Choroid plexus epithelial cell (primary cell): ENCODE measurements around the gene RPS6KB2.

Experiments
- DNase-seq: peaks from one replicate; pipeline ENCODE4 v3.0.0-alpha.2; 2010; ENCODE audit warnings: low read depth
- H3K4me3 ChIP-seq: 2 replicates; pipeline ENCODE4 v1.5.1; 2011; ENCODE audit warnings: low read depth, mild to moderate bottlenecking, control low read depth, low read length, moderate library complexity
- CTCF ChIP-seq: conservative IDR thresholded peaks from 2 replicates; pipeline ENCODE4 v1.5.1; 2011; ENCODE audit warnings: low read depth, mild to moderate bottlenecking, control low read depth, inconsistent platforms, low read length, moderate library complexity

The RPS6KB2 gene

GRCh38 chr11:67404515-67405195 is 23.6 kb upstream of the RPS6KB2 start:
- no peak overlapping the region for H3K4me3 ChIP-seq
- no peak for TF ChIP-seq CTCF
- no peak for DNase-seq

- TF ChIP-seq CTCF, result no peak
- DNase-seq, result no peak
- H3K4me3 ChIP-seq, result no peak overlapping the region
Observed at GRCh38 chr11:67405196-67405567, 23.1 kb upstream of the RPS6KB2 start.

GRCh38 chr11:67405688-67406339 is 22.5 kb upstream of the RPS6KB2 start:
- no peak for TF ChIP-seq CTCF
- DNase-seq, result no peak
- no peak overlapping the region for H3K4me3 ChIP-seq

GRCh38 chr11:67406420-67406968 is 21.8 kb upstream of the RPS6KB2 start:
- TF ChIP-seq CTCF, result no peak
- DNase-seq, result no peak
- H3K4me3 ChIP-seq, result no peak overlapping the region

GRCh38 chr11:67406969-67407687 is 21.2 kb upstream of the RPS6KB2 start:
- DNase-seq, result no peak
- TF ChIP-seq CTCF, result no peak
- H3K4me3 ChIP-seq, result no peak overlapping the region

- H3K4me3 ChIP-seq, result no peak overlapping the region
- DNase-seq, result no peak
- no peak for TF ChIP-seq CTCF
Observed at GRCh38 chr11:67407688-67408163, 20.6 kb upstream of the RPS6KB2 start.
